Measurements from ENCODE around the gene WWOX.

Gene WWOX

DNA sequence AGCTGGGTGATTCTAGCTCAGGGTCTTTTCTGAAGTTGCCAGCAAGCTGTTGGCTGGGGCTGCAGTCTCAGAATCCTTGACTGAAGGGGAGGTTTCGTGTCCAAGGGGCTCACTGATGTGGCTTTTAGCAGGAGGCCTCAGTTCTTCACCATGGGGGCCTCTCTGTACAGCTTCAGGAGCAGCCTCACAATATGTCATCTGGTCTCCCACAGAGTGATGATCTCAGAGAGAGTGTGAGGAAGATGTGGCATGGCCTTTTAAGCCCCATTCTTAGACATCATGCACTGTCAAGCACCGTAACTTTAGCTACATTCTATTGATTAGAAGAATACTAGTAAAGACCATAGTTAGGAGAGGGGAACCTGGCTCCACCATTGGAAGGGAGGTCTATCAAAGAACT, 732.6 kb downstream of the WWOX start:
- no peak for DNase-seq

DNA sequence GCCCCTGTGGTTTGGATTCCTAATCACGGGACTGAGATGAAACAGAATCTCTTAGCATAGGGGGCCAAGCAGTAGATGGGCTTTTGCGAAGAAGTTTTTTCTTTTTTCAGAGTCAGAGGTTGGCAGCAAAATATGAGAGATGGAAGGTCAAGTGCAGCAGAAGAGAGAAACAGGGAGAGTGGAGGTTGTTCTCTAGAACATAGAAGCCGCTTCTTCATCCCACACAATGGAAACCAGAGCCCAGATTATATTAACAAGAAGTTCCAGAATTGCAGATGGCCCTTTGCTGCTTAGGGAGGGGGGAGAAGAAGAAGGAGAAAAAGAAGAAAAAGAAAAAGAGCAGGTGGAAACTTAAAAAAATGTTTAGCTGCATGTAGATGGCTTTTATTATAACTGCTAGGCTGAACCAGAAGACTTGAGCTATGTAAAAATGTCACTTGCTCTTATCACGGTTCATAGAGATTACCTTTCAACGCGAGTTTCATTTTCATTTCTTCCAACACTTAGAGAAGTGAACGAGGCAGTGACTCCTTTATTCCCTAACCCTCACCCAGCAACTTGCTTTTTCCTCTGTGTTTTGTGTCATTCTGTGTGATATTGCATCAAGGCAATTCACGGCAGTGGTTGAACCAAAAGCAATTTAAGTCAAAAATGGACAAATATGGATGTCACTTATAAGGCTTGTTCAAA, 737.5 kb downstream of the WWOX start:
- no peak for DNase-seq

DNA sequence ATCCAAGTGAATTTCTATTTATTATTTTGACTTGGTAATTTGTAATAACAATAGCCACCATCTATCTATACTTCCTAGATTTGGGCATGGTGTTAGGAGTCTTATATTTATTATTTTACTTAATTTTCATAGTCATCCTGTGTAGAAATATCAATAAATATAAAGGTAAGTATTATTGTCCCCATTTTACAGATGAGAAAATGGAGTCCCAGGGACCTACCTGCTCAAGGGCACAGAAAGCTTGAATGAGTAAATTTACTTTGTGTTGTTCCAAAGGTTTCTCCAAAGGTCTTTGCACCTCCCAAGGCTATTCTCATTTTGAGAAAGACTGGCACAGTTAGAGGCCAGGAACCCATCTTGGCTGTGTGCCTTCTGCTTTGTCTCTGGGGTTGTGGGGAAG, 738.3 kb downstream of the WWOX start:
- DNase-seq: no peak

DNA sequence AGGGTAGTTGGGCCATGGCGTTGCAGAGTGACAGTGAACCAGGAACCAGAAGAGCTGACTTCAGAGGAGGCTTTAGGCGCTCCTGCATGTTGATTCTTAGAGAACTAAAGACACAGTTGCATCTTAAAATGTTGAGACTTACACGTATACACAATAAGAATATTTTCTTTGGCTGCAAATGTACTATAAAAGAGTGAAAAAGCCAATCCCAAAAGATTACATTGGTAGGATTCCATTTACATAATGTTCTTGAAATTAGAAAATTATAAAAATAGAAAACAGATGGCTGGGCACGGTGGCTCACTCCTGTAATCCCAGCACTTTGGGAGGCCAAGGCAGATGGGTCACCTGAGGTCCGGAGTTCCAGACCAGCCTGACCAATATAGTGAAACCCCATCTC, 738.8 kb downstream of the WWOX start:
- DNase-seq: no peak

DNA sequence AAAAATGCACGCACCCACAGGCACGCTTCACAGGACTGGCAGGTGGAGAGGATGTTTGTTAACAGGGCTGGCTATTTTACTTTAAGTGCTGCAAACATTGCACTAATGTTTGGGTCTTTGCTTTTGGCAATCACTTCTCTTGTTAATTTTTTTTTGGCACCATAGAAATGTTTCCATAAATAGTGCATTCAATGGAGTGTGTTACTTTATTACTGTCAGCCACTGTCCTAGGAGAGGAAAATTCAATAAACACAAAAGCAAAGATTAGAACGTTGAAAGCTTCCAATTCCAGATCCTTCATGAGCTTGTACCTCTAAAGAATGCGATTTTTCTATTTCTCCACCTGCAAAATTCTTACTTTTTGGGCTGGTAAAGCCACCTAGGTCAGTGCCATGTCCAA, 743.5 kb downstream of the WWOX start:
- DNase-seq: no peak

DNA sequence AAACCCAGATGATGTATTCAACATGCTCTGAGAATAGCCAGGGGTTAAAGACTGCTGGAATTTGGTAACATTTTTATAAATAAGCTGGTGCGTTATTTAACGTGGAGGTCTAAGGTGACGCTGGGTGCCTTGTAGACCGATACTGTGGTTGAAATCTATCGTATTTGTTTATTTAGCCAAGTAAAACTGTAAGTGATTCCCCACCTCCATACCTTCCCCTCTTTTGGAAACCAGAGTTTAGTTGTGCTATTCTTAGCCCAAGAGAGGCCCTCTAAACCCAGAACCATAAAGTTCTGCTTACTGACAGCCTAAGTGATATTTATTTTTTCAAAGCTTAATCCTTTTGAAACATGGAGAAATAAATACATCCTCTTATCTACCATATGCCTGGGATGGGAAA, 744.5 kb downstream of the WWOX start:
- no peak for DNase-seq

DNA sequence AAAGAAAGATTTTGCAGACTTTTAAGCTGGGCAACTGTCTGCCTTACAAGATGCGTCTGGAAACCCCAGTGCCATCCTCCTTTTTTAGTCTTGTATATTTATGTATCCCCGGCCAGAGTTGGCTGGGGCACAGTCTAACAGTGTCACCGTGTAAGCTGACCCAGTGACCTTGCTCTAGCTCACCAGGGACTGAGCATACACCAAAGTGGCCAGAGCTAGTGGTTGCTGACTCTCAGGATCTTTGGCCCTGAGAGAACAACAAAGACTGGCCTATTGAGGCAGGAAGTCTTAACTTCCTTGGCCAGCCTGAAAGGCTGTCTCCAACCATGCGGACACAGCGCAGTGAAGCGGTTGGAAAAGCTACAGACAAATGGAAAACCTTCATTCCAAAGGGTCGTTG, 745.2 kb downstream of the WWOX start:
- no peak for DNase-seq

DNA sequence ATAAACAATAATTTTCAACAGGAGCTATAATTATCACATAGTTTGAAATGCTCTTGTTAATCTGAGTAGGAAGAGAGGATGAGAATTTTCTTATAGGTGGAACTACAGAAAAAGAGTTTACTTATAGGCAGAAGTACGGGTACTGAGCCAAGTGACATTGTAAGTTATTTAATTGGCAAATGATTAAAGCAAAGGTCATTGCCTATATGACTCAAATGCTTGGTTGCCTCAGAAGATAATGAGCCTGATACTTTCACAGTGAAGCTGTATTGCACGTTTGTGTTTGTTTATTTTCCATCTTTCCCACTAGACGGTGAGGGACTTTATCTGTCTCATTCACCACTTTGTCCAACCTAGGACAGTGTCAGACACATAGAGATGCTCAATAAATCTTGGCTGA, 751.8 kb downstream of the WWOX start:
- DNase-seq: no peak

DNA sequence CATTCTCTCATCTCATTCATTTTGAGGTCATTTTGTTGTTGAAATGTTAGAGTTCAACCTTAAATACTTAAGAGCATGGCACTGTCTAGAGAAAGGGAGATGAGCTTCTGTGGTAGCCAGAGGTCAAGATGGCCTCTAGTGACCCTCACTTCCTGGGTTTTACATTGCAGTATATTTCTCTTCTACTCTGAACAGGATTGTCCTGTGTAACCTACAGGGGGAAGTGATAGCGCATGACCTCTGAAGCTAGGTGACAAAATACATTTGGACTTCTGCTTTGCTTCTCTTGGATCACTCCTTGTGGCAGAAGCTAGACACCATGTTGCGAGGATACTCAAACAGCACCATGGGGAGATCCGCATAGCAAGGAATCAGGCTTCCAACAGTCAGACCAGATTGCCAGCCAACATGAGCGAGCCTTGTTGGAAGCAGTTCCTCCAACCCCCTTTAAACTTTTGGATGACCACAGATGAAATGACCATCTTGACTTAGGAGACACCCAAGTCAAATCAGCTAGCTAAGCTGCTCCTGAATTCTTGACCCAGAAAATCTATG, 752.7 kb downstream of the WWOX start:
- no peak for DNase-seq

DNA sequence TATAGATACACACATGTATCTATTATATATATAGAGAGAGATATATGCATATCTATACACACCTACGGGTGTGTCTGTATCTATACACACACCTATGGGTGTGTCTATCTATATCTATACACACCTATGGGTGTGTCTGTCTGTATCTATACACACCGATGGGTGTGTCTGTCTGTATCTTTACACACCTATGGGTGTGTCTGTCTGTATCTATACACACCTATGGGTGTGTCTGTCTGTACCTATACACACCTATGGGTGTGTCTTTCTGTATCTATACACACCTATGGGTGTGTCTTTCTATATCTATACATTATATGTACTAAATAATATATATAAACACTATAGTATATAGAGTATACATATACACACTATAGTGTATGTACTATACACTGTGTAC, 762.6 kb downstream of the WWOX start:
- DNase-seq: no peak

DNA sequence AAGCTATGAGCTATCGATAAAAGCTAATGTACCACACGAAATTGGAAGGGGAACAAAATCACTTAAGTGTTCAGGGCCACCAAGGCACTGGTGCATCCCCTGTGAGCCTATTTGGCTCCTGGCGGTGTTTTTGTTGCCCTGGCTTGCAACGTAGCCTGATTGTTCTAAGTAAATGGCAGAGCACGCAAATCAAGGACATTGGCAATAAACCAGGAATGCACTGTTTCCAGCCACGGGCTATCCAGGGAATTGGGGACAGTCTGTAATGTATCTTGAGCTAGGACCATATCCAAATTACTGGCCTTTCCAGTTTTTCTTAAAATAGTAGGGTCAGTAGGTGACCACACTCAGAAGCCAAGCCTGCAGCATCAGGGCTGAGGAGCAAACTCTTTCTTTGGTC, 767.1 kb downstream of the WWOX start:
- no peak for DNase-seq

DNA sequence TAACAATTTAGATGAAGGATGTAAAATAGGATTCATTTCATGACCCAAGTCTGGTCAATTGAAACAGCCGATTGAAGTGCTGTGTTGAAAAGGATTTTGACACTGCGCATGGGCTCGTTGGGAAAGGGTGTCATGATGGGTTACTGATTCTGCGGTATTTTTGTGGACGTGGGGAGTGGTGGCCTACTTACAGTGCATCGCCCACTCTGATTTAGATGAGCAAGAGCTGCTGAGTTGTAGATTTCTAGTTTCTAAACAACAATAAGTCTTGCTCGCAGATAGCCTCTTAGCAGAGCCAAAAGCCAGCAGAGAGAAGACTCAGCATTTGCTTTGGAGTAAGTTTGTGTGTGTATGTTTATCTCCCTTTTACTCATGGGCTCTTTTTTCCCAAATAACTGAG, 770.0 kb downstream of the WWOX start:
- no peak for DNase-seq

DNA sequence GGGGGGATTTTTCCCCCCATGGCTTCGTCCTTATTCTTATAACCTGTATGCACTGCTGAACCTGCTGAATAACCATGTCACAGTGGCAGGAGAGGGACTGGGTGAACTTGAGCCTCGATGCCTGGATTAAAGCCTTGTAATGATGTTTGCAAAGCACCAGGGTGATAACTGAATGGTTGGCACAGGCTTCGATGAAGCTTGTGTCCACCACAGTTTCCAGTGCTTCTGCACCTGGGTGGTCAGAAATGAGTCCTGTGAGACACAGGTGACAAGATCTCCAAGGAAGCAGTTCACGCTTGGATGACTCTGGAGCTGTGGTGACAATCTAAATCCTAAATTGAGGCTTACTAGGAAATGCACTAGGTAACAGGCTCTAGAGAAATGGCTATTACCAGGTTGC, 771.8 kb downstream of the WWOX start:
- DNase-seq: no peak

DNA sequence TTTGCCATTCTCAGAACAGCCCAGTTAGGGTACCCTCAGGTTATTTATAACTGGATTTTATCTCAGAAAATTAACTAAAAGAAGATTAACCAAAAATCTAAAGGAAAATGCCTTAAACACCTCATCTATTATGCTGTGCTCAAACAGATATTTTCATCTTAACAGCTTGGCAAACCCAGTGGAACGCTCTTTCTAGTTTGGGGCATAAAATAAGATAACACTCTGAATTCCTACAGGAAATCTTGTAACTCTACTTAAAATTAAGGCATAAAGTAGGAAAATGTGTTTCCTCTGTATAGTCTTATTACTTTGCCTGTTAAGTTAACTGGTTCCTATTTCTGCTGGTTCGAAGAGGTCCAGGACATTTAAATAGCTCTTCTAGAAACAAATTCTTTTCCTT, 777.2 kb downstream of the WWOX start:
- no peak for DNase-seq

DNA sequence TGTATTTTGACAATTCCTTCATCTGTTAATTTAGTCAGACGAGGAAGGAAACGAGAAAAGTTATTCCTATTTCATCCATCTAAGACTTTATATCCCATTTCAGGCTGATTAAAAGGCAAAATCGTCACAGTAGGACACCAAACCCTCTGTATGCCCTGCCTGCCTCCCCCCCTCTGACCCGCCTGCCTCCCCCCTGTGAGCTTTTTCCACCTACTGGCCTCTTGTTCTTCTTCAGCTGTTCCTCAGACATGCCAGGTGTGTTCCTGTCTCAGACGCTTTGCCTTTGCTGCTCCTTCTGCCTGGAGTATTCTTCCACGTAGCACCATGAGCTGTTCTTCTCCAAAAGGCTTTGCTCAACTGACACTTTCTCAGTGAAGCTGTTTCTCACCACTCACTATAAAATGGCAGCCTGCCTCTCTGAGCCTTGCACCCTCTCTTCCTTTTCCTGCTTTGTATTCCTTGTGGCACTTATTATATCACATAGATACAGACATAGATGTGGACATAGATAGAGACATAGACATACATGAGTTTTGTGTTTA, 777.7 kb downstream of the WWOX start:
- DNase-seq: no peak

DNA sequence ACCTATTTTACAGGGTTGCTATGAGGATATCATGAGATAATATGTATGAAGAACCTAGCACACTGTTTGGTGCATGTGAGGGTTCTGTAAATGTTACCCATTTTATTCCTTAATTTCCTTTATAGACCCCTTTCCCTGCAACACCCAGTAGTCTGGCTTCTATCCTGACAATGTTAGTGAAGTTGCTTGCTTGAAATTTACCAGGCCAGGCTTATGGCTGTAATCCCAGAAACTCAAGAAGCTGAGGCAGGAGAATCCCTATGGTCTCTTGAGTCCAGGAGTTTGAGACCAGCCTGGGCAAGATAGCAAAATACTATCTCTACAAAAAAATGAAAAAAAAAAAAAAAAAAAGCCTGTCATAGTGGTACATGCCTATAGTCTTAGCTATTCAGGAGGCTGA, 779.1 kb downstream of the WWOX start:
- DNase-seq: no peak

DNA sequence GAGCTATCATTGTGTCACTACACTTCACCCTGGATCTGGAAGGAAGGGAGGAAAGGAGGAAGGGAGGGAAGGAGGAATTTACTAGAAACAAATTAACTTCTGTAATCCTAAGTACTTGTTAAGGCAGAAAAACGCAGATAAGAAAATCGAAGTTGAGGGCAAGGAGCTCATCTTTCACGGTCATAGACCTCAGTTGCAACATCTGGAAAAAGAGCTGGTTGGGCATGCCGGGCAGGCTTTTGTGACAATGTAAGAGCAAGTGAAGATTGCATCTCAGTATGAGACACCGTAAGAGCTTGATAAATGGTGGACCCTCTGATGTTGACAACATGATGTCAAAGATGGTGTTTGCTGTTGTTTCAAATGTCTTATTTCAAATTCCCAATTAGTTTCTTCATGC, 779.6 kb downstream of the WWOX start:
- no peak for DNase-seq

DNA sequence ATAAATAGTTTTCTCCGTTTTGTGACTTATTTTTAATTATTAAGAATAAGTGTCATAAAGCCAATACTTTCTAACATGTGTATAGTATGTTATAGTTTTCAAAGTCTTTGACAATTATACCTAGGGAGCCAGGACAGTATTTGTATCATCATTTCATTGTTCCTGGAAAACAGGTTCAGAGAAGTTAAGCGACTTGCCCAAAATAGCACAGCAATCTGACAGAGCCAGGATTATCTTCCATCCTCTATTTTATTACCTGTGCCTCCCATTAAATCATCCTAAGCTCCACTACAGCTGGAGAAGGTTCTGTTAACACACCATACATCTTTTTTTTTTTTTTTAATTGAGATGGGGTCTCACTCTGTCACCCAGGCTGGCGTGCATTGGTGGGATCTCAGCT, 782.7 kb downstream of the WWOX start:
- DNase-seq: no peak

DNA sequence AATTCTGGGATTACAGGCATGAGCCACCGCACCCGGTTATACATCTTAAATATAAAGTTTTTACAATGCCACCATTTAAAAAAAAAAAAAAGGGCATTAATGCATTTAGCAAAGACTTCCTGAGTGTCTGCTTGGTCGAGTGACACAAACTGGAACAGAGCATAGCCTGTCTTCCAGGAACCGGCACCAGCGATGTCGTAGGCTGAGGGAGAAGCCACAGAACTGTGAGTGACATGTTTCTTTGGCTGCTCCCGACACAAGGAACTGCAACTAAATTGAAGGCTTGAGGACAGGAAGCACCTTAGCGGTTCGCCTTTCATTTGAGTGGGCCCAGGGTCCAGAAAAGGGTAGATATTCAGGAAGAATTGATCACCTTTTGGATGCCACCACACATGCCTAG, 783.3 kb downstream of the WWOX start:
- no peak for DNase-seq

DNA sequence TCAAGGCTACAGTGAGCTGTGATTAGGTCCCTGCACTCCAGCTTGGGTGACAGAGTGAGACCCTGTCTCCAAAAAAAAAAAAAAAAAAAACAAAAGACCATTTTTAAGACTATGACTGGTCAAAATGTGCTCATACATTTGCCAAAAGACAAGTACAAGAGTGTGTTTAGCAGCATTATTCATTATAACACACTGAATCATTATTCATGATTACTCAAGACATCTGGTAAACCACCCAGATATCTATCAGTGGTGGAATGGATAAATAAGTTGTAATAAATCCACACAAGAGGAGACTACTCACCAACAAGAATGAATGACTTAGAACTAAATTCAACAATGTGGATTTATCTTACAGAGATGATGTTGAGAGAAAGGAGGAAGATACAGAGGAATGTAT, 784.8 kb downstream of the WWOX start:
- no peak for DNase-seq

DNA sequence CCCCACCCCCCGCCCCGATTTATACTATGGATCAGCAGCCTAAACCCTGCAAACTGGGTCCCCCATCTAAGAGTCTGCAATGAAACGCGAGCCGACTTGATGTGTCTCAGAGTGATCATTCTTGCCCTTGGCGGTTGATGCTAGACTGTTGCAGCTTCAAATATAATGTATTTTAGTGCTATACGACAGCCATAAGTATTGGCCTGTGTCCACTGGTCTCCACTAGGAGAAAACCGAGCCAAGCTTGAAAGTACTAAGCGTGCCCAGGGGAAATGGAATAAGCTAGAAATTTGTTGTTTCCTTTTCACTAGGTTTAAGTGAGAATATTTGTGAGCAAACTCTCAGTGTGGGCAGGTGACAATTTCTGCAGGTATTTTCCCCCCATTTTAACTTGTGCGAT, 789.9 kb downstream of the WWOX start:
- no peak for DNase-seq

DNA sequence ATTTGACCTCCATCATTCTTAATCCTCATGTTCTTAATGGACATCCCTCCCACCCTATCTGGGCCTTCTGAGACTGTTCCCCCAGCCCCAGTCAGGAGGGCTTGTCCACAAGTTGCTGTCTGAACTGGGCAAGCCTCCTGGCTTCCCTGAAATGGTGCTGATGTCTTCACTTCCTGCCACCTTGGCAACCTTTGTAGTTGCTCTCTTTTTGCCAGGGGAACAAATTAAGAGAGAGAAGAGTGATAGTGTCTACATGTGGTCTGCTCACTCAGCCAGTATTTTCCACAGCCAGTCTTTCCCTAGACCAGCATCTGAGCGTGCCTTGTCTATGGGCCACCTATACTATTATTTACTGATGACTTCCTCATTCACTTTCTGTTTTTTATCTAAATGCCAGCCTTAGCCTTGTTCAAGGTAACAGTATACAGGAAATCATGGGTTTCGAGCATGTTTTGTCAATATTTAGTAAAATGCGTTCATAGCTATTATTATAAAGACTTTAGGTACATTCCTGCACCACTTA, 791.0 kb downstream of the WWOX start:
- no peak for DNase-seq

DNA sequence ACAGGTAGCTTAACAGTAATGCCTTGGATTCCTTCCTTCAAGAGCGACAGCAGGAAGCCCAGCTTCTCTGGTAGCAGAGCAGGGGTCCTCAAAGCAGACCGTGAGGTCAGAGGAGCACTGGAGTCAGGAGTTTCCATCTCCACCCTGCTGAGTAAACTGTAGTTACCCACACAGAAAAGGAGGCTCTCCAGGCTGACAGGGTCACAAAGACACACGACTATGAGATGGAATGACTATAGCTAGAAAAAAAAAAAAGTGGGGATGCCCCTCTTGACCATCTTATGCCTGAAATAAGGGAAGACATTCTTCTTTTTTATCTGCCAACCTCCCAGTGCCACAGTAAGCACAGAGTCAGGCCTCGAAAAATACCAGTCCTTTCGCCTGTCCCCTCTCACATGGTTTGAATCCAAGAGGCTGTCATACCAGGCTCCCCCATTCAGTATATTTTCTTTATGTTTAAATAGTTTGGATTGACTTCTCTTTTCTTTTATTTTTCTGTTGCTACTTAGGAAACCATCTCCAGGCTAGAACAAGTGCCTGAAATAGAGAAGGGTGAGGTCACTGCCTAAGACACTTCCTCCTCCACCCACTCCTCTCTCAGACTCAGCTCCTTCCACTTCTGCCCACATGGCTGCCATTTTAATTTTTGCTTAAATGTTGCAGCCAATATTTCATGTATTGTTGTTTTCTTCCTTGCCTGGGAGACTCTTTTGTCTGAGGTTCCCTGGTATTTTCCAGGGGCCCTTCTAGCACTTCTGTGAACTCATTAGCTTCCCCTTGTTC, 793.7 kb downstream of the WWOX start:
- DNase-seq: no peak

DNA sequence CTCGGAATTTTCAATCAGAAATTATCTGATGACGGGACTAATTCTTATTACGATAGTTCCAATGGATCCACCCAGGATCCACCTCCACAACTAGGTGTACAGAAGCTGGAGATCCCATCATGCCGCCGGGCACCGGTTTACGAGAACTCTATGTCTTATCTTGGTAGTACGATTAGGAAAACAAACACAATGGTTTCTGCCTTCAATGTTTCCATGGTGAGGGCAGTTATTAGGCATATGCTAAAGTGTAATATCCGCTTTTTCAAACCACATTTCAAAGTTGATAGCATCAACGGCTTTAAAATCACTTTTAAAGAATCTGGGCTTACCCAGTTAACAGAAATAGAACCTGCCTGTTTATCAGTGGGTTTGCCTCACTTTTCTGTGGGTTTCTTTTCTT, 795.4 kb downstream of the WWOX start:
- DNase-seq: no peak
